OCI-LY1 (cell line): ENCODE measurements around the gene ARMH3.

Experiments
- EZH2 ChIP-seq: fragments of 200-600 bp; sonication (generic), shearing (Covaris generic); IDR thresholded peaks from 2 replicates; pipeline ENCODE4 v1.8.0; 2017; ENCODE audit warnings: borderline replicate concordance, mixed run types, mild to moderate bottlenecking, antibody characterized with exemption, low read length, moderate library complexity, mixed read lengths
- TF ChIP-seq, protein P1 (sequence below): fragments of 200-600 bp; sonication (generic), shearing (Covaris generic); IDR thresholded peaks from 2 replicates; pipeline ENCODE4 v1.5.1; 2017; ENCODE audit warnings: mild to moderate bottlenecking, antibody characterized with exemption, low read length, moderate library complexity, mixed read lengths

- TF ChIP-seq, protein P1, sequence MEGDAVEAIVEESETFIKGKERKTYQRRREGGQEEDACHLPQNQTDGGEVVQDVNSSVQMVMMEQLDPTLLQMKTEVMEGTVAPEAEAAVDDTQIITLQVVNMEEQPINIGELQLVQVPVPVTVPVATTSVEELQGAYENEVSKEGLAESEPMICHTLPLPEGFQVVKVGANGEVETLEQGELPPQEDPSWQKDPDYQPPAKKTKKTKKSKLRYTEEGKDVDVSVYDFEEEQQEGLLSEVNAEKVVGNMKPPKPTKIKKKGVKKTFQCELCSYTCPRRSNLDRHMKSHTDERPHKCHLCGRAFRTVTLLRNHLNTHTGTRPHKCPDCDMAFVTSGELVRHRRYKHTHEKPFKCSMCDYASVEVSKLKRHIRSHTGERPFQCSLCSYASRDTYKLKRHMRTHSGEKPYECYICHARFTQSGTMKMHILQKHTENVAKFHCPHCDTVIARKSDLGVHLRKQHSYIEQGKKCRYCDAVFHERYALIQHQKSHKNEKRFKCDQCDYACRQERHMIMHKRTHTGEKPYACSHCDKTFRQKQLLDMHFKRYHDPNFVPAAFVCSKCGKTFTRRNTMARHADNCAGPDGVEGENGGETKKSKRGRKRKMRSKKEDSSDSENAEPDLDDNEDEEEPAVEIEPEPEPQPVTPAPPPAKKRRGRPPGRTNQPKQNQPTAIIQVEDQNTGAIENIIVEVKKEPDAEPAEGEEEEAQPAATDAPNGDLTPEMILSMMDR: no peak
- no peak for TF ChIP-seq EZH2
Measured at GRCh38 chr10:101816913-101817336, 239.0 kb downstream of the ARMH3 start.
